HG03025 (cell line): ENCODE data around the gene ST8SIA1.

Source experiments
- ATAC-seq: cut with Tn5 transposase; IDR thresholded peaks from one replicate; pipeline ENCODE4 v1.9.1; 2021; ENCODE audit warnings: mild to moderate bottlenecking, moderate library complexity; ENCODE audit not compliant: unreplicated experiment, low FRiP score

The ST8SIA1 gene

GRCh38 chr12:22332202-22332601 lies 2.3 kb downstream of the ST8SIA1 start:
- no peak for ATAC-seq

- ATAC-seq = no peak
Measured at GRCh38 chr12:22329621-22330020, 4.9 kb downstream of the ST8SIA1 start.

- no peak for ATAC-seq
Measured at GRCh38 chr12:22325218-22325617, 9.3 kb downstream of the ST8SIA1 start.

GRCh38 chr12:22322091-22322490 lies 12.4 kb downstream of the ST8SIA1 start:
- ATAC-seq = no peak

GRCh38 chr12:22321638-22322037 lies 12.9 kb downstream of the ST8SIA1 start:
- no peak for ATAC-seq

GRCh38 chr12:22321018-22321605 lies 13.4 kb downstream of the ST8SIA1 start:
- ATAC-seq = no peak

- no peak for ATAC-seq
Measured at GRCh38 chr12:22318108-22318737, 16.3 kb downstream of the ST8SIA1 start.

GRCh38 chr12:22313963-22314330 lies 20.6 kb downstream of the ST8SIA1 start:
- no peak for ATAC-seq

GRCh38 chr12:22313286-22313962 lies 21.1 kb downstream of the ST8SIA1 start:
- ATAC-seq = no peak

GRCh38 chr12:22312336-22312735 lies 22.2 kb downstream of the ST8SIA1 start:
- ATAC-seq = no peak

- ATAC-seq = no peak
Measured at GRCh38 chr12:22310709-22311108, 23.8 kb downstream of the ST8SIA1 start.

GRCh38 chr12:22310275-22310674 lies 24.2 kb downstream of the ST8SIA1 start:
- ATAC-seq = no peak

- ATAC-seq = no peak
Measured at GRCh38 chr12:22307811-22308210, 26.7 kb downstream of the ST8SIA1 start.

- ATAC-seq = no peak
Measured at GRCh38 chr12:22306311-22306710, 28.2 kb downstream of the ST8SIA1 start.

- no peak for ATAC-seq
Measured at GRCh38 chr12:22304341-22304740, 30.2 kb downstream of the ST8SIA1 start.

GRCh38 chr12:22299294-22299912 lies 35.1 kb downstream of the ST8SIA1 start:
- ATAC-seq = no peak

- no peak for ATAC-seq
Measured at GRCh38 chr12:22289250-22289649, 45.3 kb downstream of the ST8SIA1 start.

GRCh38 chr12:22287776-22288621 lies 46.5 kb downstream of the ST8SIA1 start:
- ATAC-seq = no peak

- no peak for ATAC-seq
Measured at GRCh38 chr12:22287101-22287500, 47.4 kb downstream of the ST8SIA1 start.

GRCh38 chr12:22286569-22286968 lies 47.9 kb downstream of the ST8SIA1 start:
- ATAC-seq = no peak

GRCh38 chr12:22285846-22286245 lies 48.7 kb downstream of the ST8SIA1 start:
- no peak for ATAC-seq
